HUES64 (cell line): ENCODE results near the gene OR4D9.
A peak's percentile ranks its signal among the peaks of the same experiment; 100 is the strongest.

Experiments used
- H3K27ac ChIP-seq: 2 replicates; pipeline ENCODE4 v1.7.0; 2013; ENCODE audit warnings: low read depth, low read length, inconsistent platforms
- H3K27me3 ChIP-seq: 2 replicates; pipeline ENCODE4 v1.6.1; 2013; ENCODE audit warnings: mild to moderate bottlenecking, low read length; ENCODE audit not compliant: insufficient read depth
- H3K36me3 ChIP-seq: 2 replicates; pipeline ENCODE4 v1.6.1; 2013; ENCODE audit warnings: mild to moderate bottlenecking, low read length; ENCODE audit not compliant: insufficient read depth
- H3K4me1 ChIP-seq: 2 replicates; pipeline ENCODE4 v1.6.1; 2013; ENCODE audit warnings: mild to moderate bottlenecking, low read length, moderate library complexity; ENCODE audit not compliant: insufficient read depth
- H3K4me3 ChIP-seq: 2 replicates; pipeline ENCODE4 v1.5.1; 2013; ENCODE audit warnings: mild to moderate bottlenecking, low read length, moderate library complexity
- H3K9ac ChIP-seq: 2 replicates; pipeline ENCODE4 v1.6.1; 2013; ENCODE audit warnings: mild to moderate bottlenecking, low read depth, low read length
- H3K9me3 ChIP-seq: 2 replicates; pipeline ENCODE4 v1.6.1; 2013; ENCODE audit warnings: low read depth, low read length; ENCODE audit not compliant: insufficient read depth
- WGBS: fragments of 150-250, 120-280 bp; methylation state at CpG from one replicate; pipeline ENCODE4 v1.1.7; 2013; ENCODE audit warnings: missing lambda C conversion rate; 5-methylcytosine and 5-hydroxymethylcytosine counted together

Gene OR4D9

DNA sequence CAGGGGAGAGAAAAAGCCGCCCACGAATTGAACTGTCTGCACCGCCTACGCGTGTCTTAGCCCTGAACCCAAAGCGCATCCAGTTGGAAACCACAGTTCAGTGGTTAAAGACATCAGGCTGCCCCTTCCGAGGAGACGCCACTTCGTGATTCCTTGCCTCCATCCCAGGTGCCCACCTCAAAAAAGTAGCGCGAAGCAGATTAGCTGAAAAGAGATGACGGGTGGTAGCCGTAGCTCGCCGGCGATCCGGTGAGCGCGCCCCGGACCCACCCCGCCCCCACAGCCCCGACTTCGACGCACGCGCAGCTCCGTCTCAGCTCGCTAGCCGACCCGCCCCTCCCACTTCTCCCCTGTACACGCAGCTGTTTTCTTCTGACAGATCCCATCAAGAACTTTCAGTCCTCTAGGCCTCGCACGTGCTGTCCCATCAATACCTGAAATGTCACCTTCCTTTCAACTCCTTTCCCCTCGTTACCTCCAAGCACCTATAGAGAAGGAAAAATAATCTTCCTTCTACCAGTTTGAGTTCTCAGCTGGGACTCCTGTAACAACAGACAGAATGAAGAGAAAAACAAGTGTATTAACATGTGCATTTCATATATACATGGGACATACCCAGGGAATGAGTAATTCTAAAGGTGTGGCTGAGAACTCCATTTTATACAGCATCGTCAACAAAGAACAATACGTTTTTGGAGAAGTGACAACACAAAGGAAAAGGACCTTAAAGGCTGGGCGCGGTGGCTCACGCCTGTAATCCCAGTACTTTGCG lies 49.5 kb downstream of the OR4D9 start:
- H3K4me1 ChIP-seq = peaks cover 3% of the 10 kb centered on the region; the same call in 1 of the 2 replicates
- no peak overlapping the region for H3K27ac ChIP-seq
- peak overlapping the region; percentile 95 for H3K4me3 ChIP-seq
- H3K27me3 ChIP-seq = no peaks in the 10 kb centered on the region
- H3K36me3 ChIP-seq = no peaks in the 10 kb centered on the region
- WGBS = 4% methylated on average over 40 of the region's 40 CpGs
- H3K9ac ChIP-seq = peak overlapping the region; percentile 55
- H3K9me3 ChIP-seq = no peaks in the 10 kb centered on the region

DNA sequence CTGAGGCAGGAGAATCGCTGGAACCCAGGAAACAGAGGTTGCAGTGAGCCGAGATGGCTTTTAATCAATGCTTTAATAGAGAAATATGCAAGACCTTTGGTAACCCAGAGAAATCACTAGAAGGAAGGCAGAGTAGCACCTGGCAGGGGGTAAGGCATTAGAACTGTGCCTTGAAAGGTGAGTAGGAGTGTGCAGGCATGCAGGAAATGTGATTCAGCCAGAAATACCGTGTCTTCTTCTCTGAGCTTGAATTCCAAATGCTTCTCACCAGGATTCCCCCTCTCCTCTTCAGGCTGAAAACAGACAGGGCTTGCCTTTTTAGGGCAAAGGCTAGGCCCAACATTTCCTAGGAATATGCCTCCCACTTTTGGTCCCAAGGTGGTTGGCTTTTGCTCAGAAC lies 51.0 kb downstream of the OR4D9 start:
- peak overlapping the region; percentile 4; the same call in 1 of the 2 replicates for H3K27ac ChIP-seq
- H3K4me1 ChIP-seq = peaks cover 3% of the 10 kb centered on the region; the same call in 1 of the 2 replicates
- H3K4me3 ChIP-seq = no peak overlapping the region
- no peaks in the 10 kb centered on the region for H3K27me3 ChIP-seq
- no peak overlapping the region for H3K9ac ChIP-seq
- no peaks in the 10 kb centered on the region for H3K9me3 ChIP-seq
- WGBS = 79% methylated on average over 3 of the region's 3 CpGs
- no peaks in the 10 kb centered on the region for H3K36me3 ChIP-seq
